ENCODE measurements around the gene SCGB1D4. TPM values are rescaled to one million over a fixed set of nuclear protein-coding genes. Genes with fewer than 3 reads are reported as not detected.

Gene SCGB1D4
- total and polyA plus RNA-seq, 2 of the 4 experiments (the other 2 are of a cell fraction): not detected

DNA sequence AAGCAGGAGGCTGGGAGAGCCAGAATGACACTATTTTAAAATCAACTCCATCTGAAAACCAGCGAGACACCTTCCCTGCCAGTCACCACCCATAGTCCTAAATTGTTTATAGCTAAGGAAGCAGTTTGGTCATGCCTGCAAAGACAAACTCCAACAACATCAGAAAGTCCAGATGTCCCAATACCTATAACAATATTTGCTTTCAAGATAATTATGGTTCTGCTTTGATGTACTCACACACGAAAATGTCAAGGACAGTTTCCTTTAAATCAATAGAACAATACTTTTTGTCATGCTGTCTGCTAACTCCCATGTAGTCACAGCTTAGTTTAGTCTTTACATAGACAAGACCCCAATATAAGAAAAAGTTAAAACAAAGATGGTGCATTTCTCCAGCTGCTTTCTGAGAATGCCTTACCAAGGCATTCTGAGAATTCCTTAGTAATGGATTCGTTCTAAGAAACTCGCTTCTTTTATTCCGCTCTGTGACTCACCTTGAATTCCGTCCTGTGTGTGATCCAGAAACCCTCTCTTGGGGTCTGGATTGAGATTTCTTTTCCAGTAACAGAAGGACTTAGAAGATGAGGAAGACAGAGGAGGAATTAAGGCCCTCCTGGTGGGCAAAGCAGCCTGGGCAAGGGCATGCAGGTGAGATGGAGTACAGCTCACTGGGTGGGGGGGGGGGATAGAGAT is 38.5 kb downstream of the SCGB1D4 start:
- Histone ChIP-seq H2BK15ac (ENCODE audit: low read depth, low read length) (no peak overlapping the region), H2AK9ac (replicated peaks; ENCODE audit: low read depth, low read length, poor library complexity) (no peak overlapping the region), H4K20me1 (ENCODE audit: insufficient read depth, low read length) (no peaks in the 10 kb centered on the region), H3K79me1 (ENCODE audit: low read depth in 1 of 2, low read length in 2 of 2) (no peaks in the 10 kb centered on the region), H3K27ac (ENCODE audit: insufficient read depth, low read length) (no peak overlapping the region), H3K4ac (ENCODE audit: low read depth, low read length) (no peak overlapping the region), H4K91ac (ENCODE audit: insufficient read depth, low read depth, low read length) (no peak overlapping the region), H2BK120ac (ENCODE audit: low read depth, low read length) (no peak overlapping the region), H3K9me1 (ENCODE audit: insufficient read depth, low read length) (no peaks in the 10 kb centered on the region), H2AFZ (replicated peaks; ENCODE audit: low read length, poor library complexity) (no peak overlapping the region), H4K8ac (ENCODE audit: low read depth in 2 of 2, low read length in 2 of 2) (no peak overlapping the region), H3K56ac (ENCODE audit: extremely low read depth, insufficient read depth, low read length) (no peak overlapping the region), H4K5ac (ENCODE audit: low read depth, low read length) (no peak overlapping the region), H2BK5ac (ENCODE audit: low read depth, low read length, poor library complexity, severe bottlenecking) (no peak overlapping the region), H3K36me3 (ENCODE audit: control insufficient read depth, insufficient read depth, low read length) (no peaks in the 10 kb centered on the region), H2BK20ac (ENCODE audit: low read depth, low read length) (no peak overlapping the region), H2AK5ac (ENCODE audit: low read depth, low read length) (no peak overlapping the region), H3K9ac (ENCODE audit: low read depth, low read length) (no peak overlapping the region), H3K14ac (replicated peaks; ENCODE audit: low read depth, low read length) (no peak overlapping the region), H3K23ac (ENCODE audit: low read depth, low read length) (no peak overlapping the region), H3K4me3 (ENCODE audit: insufficient read depth, low read depth, low read length) (no peak overlapping the region), H3K27me3 (ENCODE audit: control insufficient read depth, insufficient read depth, low read length) (no peaks in the 10 kb centered on the region), H3K9me3 (ENCODE audit: control insufficient read depth, insufficient read depth, low read length) (no peaks in the 10 kb centered on the region), H3K18ac (ENCODE audit: low read depth, low read length) (no peak overlapping the region), H3K4me2 (ENCODE audit: low read depth, low read length) (no peak overlapping the region), H3K4me1 (ENCODE audit: control insufficient read depth, insufficient read depth, low read length) (no peaks in the 10 kb centered on the region)
- POLR2A ChIA-PET (ENCODE audit: unreplicated experiment): no interaction called here
- dilution Hi-C loops (cut with HindIII; ENCODE audit: low sequenced_read_pairs, unreplicated experiment): no loop called here
- CTCF ChIA-PET: no interaction called here
- in situ Hi-C loops (cut with MboI; ENCODE audit: low sequenced_read_pairs): no loop called here
- no peak for DNase-seq
- no peak for TF ChIP-seq MAFK (IDR thresholded peaks at IDR 0.05; ENCODE audit: low read depth, low read length)
- no peak for TF ChIP-seq BHLHE40 (IDR thresholded peaks at IDR 0.05; ENCODE audit: low read depth, low read length)
- TF ChIP-seq MAZ (IDR thresholded peaks at IDR 0.05; ENCODE audit: borderline replicate concordance, low read depth, low read length): no peak
- TF ChIP-seq, protein P1, sequence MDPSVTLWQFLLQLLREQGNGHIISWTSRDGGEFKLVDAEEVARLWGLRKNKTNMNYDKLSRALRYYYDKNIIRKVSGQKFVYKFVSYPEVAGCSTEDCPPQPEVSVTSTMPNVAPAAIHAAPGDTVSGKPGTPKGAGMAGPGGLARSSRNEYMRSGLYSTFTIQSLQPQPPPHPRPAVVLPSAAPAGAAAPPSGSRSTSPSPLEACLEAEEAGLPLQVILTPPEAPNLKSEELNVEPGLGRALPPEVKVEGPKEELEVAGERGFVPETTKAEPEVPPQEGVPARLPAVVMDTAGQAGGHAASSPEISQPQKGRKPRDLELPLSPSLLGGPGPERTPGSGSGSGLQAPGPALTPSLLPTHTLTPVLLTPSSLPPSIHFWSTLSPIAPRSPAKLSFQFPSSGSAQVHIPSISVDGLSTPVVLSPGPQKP (IDR thresholded peaks at IDR 0.05; ENCODE audit: borderline replicate concordance, low read depth, low read length): no peak
- TF ChIP-seq RAD21 (IDR thresholded peaks at IDR 0.05; ENCODE audit: low read length): no peak
- TF ChIP-seq CEBPB (IDR thresholded peaks at IDR 0.05; ENCODE audit: low read depth, low read length): no peak
- no peak for TF ChIP-seq FOS (IDR thresholded peaks at IDR 0.05; ENCODE audit: low read depth, low read length)
- TF ChIP-seq RCOR1 (IDR thresholded peaks at IDR 0.05; ENCODE audit: insufficient replicate concordance, low read length): no peak
- TF ChIP-seq, protein P2, sequence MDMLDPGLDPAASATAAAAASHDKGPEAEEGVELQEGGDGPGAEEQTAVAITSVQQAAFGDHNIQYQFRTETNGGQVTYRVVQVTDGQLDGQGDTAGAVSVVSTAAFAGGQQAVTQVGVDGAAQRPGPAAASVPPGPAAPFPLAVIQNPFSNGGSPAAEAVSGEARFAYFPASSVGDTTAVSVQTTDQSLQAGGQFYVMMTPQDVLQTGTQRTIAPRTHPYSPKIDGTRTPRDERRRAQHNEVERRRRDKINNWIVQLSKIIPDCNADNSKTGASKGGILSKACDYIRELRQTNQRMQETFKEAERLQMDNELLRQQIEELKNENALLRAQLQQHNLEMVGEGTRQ (IDR thresholded peaks at IDR 0.05; ENCODE audit: low read depth, low read length): no peak
- no peak for TF ChIP-seq POLR2A (IDR thresholded peaks at IDR 0.05; ENCODE audit: low read depth, low read length)
- TF ChIP-seq RFX5 (IDR thresholded peaks at IDR 0.05; ENCODE audit: low read depth, low read length): no peak
- TF ChIP-seq, protein P3, sequence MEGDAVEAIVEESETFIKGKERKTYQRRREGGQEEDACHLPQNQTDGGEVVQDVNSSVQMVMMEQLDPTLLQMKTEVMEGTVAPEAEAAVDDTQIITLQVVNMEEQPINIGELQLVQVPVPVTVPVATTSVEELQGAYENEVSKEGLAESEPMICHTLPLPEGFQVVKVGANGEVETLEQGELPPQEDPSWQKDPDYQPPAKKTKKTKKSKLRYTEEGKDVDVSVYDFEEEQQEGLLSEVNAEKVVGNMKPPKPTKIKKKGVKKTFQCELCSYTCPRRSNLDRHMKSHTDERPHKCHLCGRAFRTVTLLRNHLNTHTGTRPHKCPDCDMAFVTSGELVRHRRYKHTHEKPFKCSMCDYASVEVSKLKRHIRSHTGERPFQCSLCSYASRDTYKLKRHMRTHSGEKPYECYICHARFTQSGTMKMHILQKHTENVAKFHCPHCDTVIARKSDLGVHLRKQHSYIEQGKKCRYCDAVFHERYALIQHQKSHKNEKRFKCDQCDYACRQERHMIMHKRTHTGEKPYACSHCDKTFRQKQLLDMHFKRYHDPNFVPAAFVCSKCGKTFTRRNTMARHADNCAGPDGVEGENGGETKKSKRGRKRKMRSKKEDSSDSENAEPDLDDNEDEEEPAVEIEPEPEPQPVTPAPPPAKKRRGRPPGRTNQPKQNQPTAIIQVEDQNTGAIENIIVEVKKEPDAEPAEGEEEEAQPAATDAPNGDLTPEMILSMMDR (conservative IDR thresholded peaks at IDR 0.05; ENCODE audit: low read depth, low read length): no peak
- TF ChIP-seq MXI1 (IDR thresholded peaks at IDR 0.05; ENCODE audit: borderline replicate concordance, low read depth, low read length): no peak
- no peak for TF ChIP-seq NFE2L2 (IDR thresholded peaks at IDR 0.05; ENCODE audit: low read depth, low read length)
- no peak for TF ChIP-seq SMC3 (IDR thresholded peaks at IDR 0.05; ENCODE audit: low read depth, low read length)
- TF ChIP-seq CHD1 (IDR thresholded peaks at IDR 0.05; ENCODE audit: low read depth, low read length): no peak
- no peak for ATAC-seq (ENCODE audit: low read depth)
- 56% methylated on average over 3 of the region's 6 CpGs; no CpG with 5 or more reads in 1 of the 2 experiments for WGBS, 2 experiments (ENCODE audit: extremely low coverage in 2 of 2, insufficient read length in 1 of 2)
- BruUV-seq (replicated peaks): no TSS peak
- intact Hi-C loops (cut with micrococcal nuclease): no loop called here
